22Rv1 (cell line): ENCODE results near the gene MTHFD1L.

Source experiments
- ZFX ChIP-seq: fragments of 450-650 bp; IDR thresholded peaks from 2 replicates; pipeline ENCODE4 v1.6.1; 2017; ENCODE audit warnings: antibody characterized with exemption, borderline replicate concordance
- TF ChIP-seq, protein P1 (sequence below): fragments of 450-650 bp; IDR thresholded peaks from 2 replicates; pipeline ENCODE4 v1.5.1; 2017; ENCODE audit warnings: mild to moderate bottlenecking

DNA sequence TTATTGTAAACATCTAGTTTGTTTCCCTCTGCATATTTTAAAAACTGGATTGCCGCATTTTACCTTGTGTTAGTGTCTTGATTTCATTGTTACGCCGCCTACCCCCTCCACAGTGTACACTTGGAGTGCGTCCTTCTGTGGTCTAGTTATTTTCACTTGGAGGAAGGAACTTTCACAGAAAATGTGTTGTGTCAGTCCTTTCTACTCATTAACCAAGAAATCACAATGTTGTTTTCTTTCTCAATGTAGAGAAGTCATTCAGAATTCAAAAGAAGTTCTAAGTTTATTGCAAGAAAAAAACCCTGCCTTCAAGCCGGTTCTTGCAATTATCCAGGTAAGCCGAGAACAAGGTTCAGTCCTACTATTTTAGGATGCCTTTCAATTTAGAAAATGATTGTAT lies 10.3 kb downstream of the MTHFD1L start:
- TF ChIP-seq, protein P1, sequence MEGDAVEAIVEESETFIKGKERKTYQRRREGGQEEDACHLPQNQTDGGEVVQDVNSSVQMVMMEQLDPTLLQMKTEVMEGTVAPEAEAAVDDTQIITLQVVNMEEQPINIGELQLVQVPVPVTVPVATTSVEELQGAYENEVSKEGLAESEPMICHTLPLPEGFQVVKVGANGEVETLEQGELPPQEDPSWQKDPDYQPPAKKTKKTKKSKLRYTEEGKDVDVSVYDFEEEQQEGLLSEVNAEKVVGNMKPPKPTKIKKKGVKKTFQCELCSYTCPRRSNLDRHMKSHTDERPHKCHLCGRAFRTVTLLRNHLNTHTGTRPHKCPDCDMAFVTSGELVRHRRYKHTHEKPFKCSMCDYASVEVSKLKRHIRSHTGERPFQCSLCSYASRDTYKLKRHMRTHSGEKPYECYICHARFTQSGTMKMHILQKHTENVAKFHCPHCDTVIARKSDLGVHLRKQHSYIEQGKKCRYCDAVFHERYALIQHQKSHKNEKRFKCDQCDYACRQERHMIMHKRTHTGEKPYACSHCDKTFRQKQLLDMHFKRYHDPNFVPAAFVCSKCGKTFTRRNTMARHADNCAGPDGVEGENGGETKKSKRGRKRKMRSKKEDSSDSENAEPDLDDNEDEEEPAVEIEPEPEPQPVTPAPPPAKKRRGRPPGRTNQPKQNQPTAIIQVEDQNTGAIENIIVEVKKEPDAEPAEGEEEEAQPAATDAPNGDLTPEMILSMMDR: no peak
- TF ChIP-seq ZFX: no peak
